Pancreas (tissue), 10 donors: ENCODE data around the gene TOP2B. TPM values are rescaled to one million over a fixed set of nuclear protein-coding genes. Genes with fewer than 3 reads are reported as not detected.

Experiments
- ATAC-seq, 4 donors: fragments of 200-7000 bp; cut with Tn5 transposase; one replicate each; pipeline versions ENCODE4 v1.8.0 to v1.9.1; 2020; ENCODE audit warnings: mild to moderate bottlenecking in 4 of 4, moderate library complexity in 4 of 4
- DNase-seq, 6 donors: peaks; one replicate each; pipeline ENCODE4 v3.0.0-alpha.2; 2020
- FAIRE-seq: peaks from 2 replicates; lab custom pipeline; 2012; peaks lifted over from hg19 to GRCh38; lab: Jason Lieb, UNC
- H3K27ac ChIP-seq, 4 donors: fragments of 200-600 bp; sonication (generic); 1 replicate in 3 of 4; 2 replicates in 1 of 4; pipeline versions ENCODE4 v1.5.0 to v1.8.0; 2020
- H3K27me3 ChIP-seq, 4 donors: fragments of 200-600 bp; one replicate each; pipeline ENCODE4 v1.8.0; 2021
- H3K36me3 ChIP-seq, 3 donors: fragments of 200-600 bp; sonication (generic) in 1 of 3; one replicate each; pipeline versions ENCODE4 v1.5.0 to v1.8.0; 2020 to 2021
- H3K4me1 ChIP-seq, 3 donors: fragments of 200-600 bp; one replicate each; pipeline ENCODE4 v1.8.0; 2021
- H3K4me3 ChIP-seq, 4 donors: fragments of 200-600 bp; sonication (generic) in 2 of 4; one replicate each; pipeline versions ENCODE4 v1.5.0 to v1.8.0; 2020 to 2021
- H3K9me3 ChIP-seq, 4 donors: fragments of 200-600 bp; one replicate each; pipeline ENCODE4 v1.8.0; 2021
- CTCF ChIP-seq, 4 donors: fragments of 200-600 bp; sonication (generic) in 3 of 4; IDR thresholded peaks; one replicate each; pipeline versions ENCODE4 v1.5.0 to v1.8.0; 2021; ENCODE audit warnings: antibody characterized with exemption in 4 of 4
- whole genome bisulfite sequencing, 2 donors: extraction: QIAGEN DNeasy Blood & Tissue Kit; methylation state at CpG; one replicate each; pipeline ENCODE4 v1.1.7; 2013; 5-methylcytosine and 5-hydroxymethylcytosine counted together
- intact Hi-C, 3 donors: fragments of 100-400 bp; cut with DNase I; formaldehyde crosslinking; loops; one replicate each; pipeline versions ENCODE4 v1.11.1 to v1.14.2; 2022
- polyA plus RNA-seq, 2 donors: library from polyadenylated mRNA; stranded (reverse); fragments of 200-250 nt; gene quantifications; one replicate each; pipeline ENCODE4 v1.2.3, GENCODE V29; 2013
- total RNA-seq, 6 donors: library from RNA; stranded (reverse); fragmentation: NEBNext Ultra II Directional in 4 of 6; extraction: Animal tissue kit (Norgen Biotek cat#: 25700) in 4 of 6; gene quantifications; one replicate each; pipeline versions ENCODE4 v1.2.1 to v1.2.4, GENCODE V29; 2021 to 2023
- donor health status: healthy with polysubstance abuse.
- donor health status: DM: no; HTN: no; CAD: no; lungs with moderate emphysema.
- donor health status: DM: no; HTN: no; CAD: no.
- donor health status: control.
- donor health status: control.
- donor health status: Bipolar disorder and iron deficiency.
- donor health status: DM: yes; HTN: yes; CAD: no.
- donor health status: DM: no; HTN: no; CAD: no.
- donor health status: DM: no; HTN: no; CAD: no.
- donor health status: DM: yes; HTN: yes; CAD: no.

TOP2B gene
- total and polyA plus RNA-seq, 8 donors = 17.7 to 67.7 (median 40.2) TPM

GRCh38 chr3:25658836-25659235 lies 5.9 kb downstream of the TOP2B start:
- WGBS, 2 donors = 76 to 79% methylated on average over 1 of the region's 1 CpG
- Histone ChIP-seq H3K4me1 (peaks cover 25 to 56% (median 37%) of the 10 kb centered on the region in 3 donors), H3K27ac (no peak overlapping the region), H3K9me3 (no peaks in the 10 kb centered on the region), H3K27me3 (no peaks in the 10 kb centered on the region), H3K4me3 (no peak overlapping the region), H3K36me3 (no peaks in the 10 kb centered on the region)
- no peak for DNase-seq
- TF ChIP-seq CTCF (IDR thresholded peaks at IDR 0.05) = no peak
- intact Hi-C loops = no loop called here
- FAIRE-seq = no peak
- no peak for ATAC-seq

- no peak for FAIRE-seq
- peaks cover 20 to 59% (median 31%) of the 10 kb centered on the region in 3 donors for H3K4me1 ChIP-seq
- no peak for TF ChIP-seq CTCF (IDR thresholded peaks at IDR 0.05)
- no peaks in the 10 kb centered on the region for H3K9me3 ChIP-seq
- no peaks in the 10 kb centered on the region for H3K36me3 ChIP-seq
- ATAC-seq = no peak
- no peak for DNase-seq
- intact Hi-C loops = no loop called here
- no peaks in the 10 kb centered on the region for H3K27me3 ChIP-seq
- H3K27ac ChIP-seq = no peak overlapping the region
- no peak overlapping the region for H3K4me3 ChIP-seq
These were observed 7.4 kb downstream of the TOP2B start for GRCh38 chr3:25657293-25657692.

GRCh38 chr3:25655659-25656058 lies 9.0 kb downstream of the TOP2B start:
- Histone ChIP-seq H3K9me3 (no peaks in the 10 kb centered on the region), H3K27ac (no peak overlapping the region), H3K27me3 (no peaks in the 10 kb centered on the region), H3K4me1 (peaks cover 6 to 46% (median 14%) of the 10 kb centered on the region in 3 donors), H3K36me3 (no peaks in the 10 kb centered on the region), H3K4me3 (no peak overlapping the region)
- ATAC-seq (no peak), DNase-seq (no peak), FAIRE-seq (peak; percentile 45)
- TF ChIP-seq CTCF (IDR thresholded peaks at IDR 0.05) = no peak
- intact Hi-C loops = no loop called here
- WGBS, 2 donors = 90 to 97% methylated on average over 2 of the region's 2 CpGs

GRCh38 chr3:25654576-25654975 lies 10.1 kb downstream of the TOP2B start:
- H3K9me3 ChIP-seq = no peaks in the 10 kb centered on the region
- ATAC-seq (no peak), DNase-seq (no peak), FAIRE-seq (no peak)
- intact Hi-C loops = no loop called here
- H3K27ac ChIP-seq = no peak overlapping the region
- H3K36me3 ChIP-seq = no peaks in the 10 kb centered on the region
- H3K4me3 ChIP-seq = no peak overlapping the region
- no peak for TF ChIP-seq CTCF (IDR thresholded peaks at IDR 0.05)
- peaks cover 0 to 37% (median 11%) of the 10 kb centered on the region in 3 donors for H3K4me1 ChIP-seq
- H3K27me3 ChIP-seq = no peaks in the 10 kb centered on the region

- Histone ChIP-seq H3K4me1 (peaks cover 0 to 27% (median 11%) of the 10 kb centered on the region in 3 donors), H3K36me3 (no peaks in the 10 kb centered on the region), H3K27me3 (no peaks in the 10 kb centered on the region), H3K9me3 (no peaks in the 10 kb centered on the region), H3K4me3 (no peak overlapping the region), H3K27ac (no peak overlapping the region)
- no peak for ATAC-seq
- no peak for FAIRE-seq
- DNase-seq = no peak
- intact Hi-C loops = no loop called here
- no peak for TF ChIP-seq CTCF (IDR thresholded peaks at IDR 0.05)
- 94 to 100% methylated on average over 3 of the region's 3 CpGs for WGBS, 2 donors
These were observed 11.4 kb downstream of the TOP2B start for GRCh38 chr3:25653322-25653721.
